H1 (cell line): ENCODE measurements around the gene RTKN2. TPM values are rescaled to one million over a fixed set of nuclear protein-coding genes. Genes with fewer than 3 reads are reported as not detected.

Source experiments
- CTCF ChIA-PET: fragments of 300-600 bp; sonication (Branson Sonifier 250); formaldehyde crosslinking; loops from one replicate; lab custom pipeline; 2021; ENCODE audit not compliant: partially characterized antibody; lab: Charles Lee
- POLR2A ChIA-PET: fragments of 300-600 bp; sonication (Branson Sonifier 250); formaldehyde crosslinking; loops from one replicate; lab custom pipeline; 2021; ENCODE audit warnings: inconsistent platforms; ENCODE audit not compliant: partially characterized antibody; lab: Charles Lee
- DNase-seq, 2 experiments: peaks; one replicate each; pipeline versions ENCODE4 v3.0.0 to v3.0.0-alpha.2; 2010 to 2022; ENCODE audit warnings: low spot score in 2 of 2, low read depth in 1 of 2, mixed read lengths in 1 of 2
- FAIRE-seq: peaks from 2 replicates; lab custom pipeline; 2011; peaks lifted over from hg19 to GRCh38; lab: Jason Lieb, UNC
- H2AFZ ChIP-seq: 2 replicates; pipeline ENCODE4 v1.8.1; 2012; ENCODE audit warnings: low read length, inconsistent platforms
- H2AK5ac ChIP-seq: 2 replicates; pipeline ENCODE4 v1.6.1; 2013; ENCODE audit warnings: low read depth, low read length
- H2BK120ac ChIP-seq: replicated peaks from 2 replicates; pipeline ENCODE3; 2013; ENCODE audit warnings: low read depth, low read length, inconsistent platforms
- H2BK12ac ChIP-seq: 2 replicates; pipeline ENCODE4 v1.6.1; 2013; ENCODE audit warnings: low read depth, low read length
- H2BK15ac ChIP-seq: 2 replicates; pipeline ENCODE4 v1.6.1; 2013; ENCODE audit warnings: low read length
- H2BK20ac ChIP-seq: 2 replicates; pipeline ENCODE4 v1.6.1; 2013; ENCODE audit warnings: low read length
- H2BK5ac ChIP-seq: 2 replicates; pipeline ENCODE4 v1.6.1; 2013; ENCODE audit warnings: low read depth, low read length
- H3K14ac ChIP-seq: 2 replicates; pipeline ENCODE4 v1.6.1; 2013; ENCODE audit warnings: inconsistent platforms; ENCODE audit not compliant: insufficient read length
- H3K18ac ChIP-seq: 2 replicates; pipeline ENCODE4 v1.6.1; 2013; ENCODE audit warnings: low read length; ENCODE audit errors: extremely low read depth
- H3K23ac ChIP-seq: 2 replicates; pipeline ENCODE4 v1.6.1; 2013; ENCODE audit warnings: inconsistent platforms; ENCODE audit not compliant: insufficient read length
- H3K23me2 ChIP-seq: 2 replicates; pipeline ENCODE4 v1.6.1; 2013; ENCODE audit warnings: low read depth, low read length
- H3K27ac ChIP-seq: 2 replicates; pipeline ENCODE4 v1.6.1; 2011; ENCODE audit warnings: low read depth, low read length, inconsistent platforms
- H3K27me3 ChIP-seq, 4 experiments: replicated peaks in 1 of 4; 1 replicate in 1 of 4; 2 replicates in 3 of 4; pipeline versions ENCODE4 v1.6.1 to v1.8.1; 2011 to 2013; ENCODE audit warnings: low read length in 3 of 4, mild to moderate bottlenecking in 3 of 4, inconsistent platforms in 2 of 4, mixed read lengths in 2 of 4, moderate library complexity in 1 of 4; ENCODE audit not compliant: control insufficient read depth in 3 of 4, insufficient read depth in 3 of 4; ENCODE audit errors: extremely low read depth in 1 of 4
- H3K36me3 ChIP-seq, 4 experiments: 2 replicates each; pipeline versions ENCODE4 v1.6.1 to v1.8.1; 2011 to 2013; ENCODE audit warnings: mild to moderate bottlenecking in 4 of 4, low read length in 3 of 4, moderate library complexity in 2 of 4, control low read depth in 1 of 4, inconsistent platforms in 1 of 4; ENCODE audit not compliant: insufficient read depth in 4 of 4, control insufficient read depth in 2 of 4
- H3K4ac ChIP-seq: replicated peaks from 2 replicates; pipeline ENCODE3; 2013; ENCODE audit warnings: low read length, low read depth, mixed read lengths, inconsistent platforms; ENCODE audit not compliant: insufficient read length
- H3K4me1 ChIP-seq, 4 experiments: replicated peaks in 1 of 4; 1 replicate in 1 of 4; 2 replicates in 3 of 4; pipeline versions ENCODE4 v1.6.1 to v1.8.1; 2011 to 2013; ENCODE audit warnings: low read length in 3 of 4, inconsistent platforms in 2 of 4, mixed read lengths in 1 of 4; ENCODE audit not compliant: insufficient read depth in 4 of 4, control insufficient read depth in 3 of 4
- H3K4me2 ChIP-seq, 2 experiments: 2 replicates each; pipeline versions ENCODE4 v1.6.1 to v1.8.1; 2011 to 2013; ENCODE audit warnings: low read depth in 2 of 2, low read length in 2 of 2, control low read depth in 1 of 2, inconsistent platforms in 1 of 2, mild to moderate bottlenecking in 1 of 2; ENCODE audit not compliant: insufficient read depth in 1 of 2
- H3K4me3 ChIP-seq, 4 experiments: fragments of 200-600, 300-600 bp in 1 of 4; sonication (generic), shearing (Covaris generic), sonication (Bioruptor Twin) in 1 of 4; 2 replicates each; pipeline versions ENCODE4 v1.5.1 to v1.8.1; 2011 to 2016; ENCODE audit warnings: low read length in 4 of 4, low read depth in 3 of 4, control low read depth in 2 of 4, inconsistent platforms in 2 of 4, mild to moderate bottlenecking in 2 of 4, mixed read lengths in 1 of 4, moderate library complexity in 1 of 4; ENCODE audit not compliant: insufficient read depth in 2 of 4; ENCODE audit errors: extremely low read depth in 1 of 4
- H3K56ac ChIP-seq: replicated peaks from 2 replicates; pipeline ENCODE3; 2013; ENCODE audit warnings: low read depth, mild to moderate bottlenecking, mixed read lengths, low read length, inconsistent platforms; ENCODE audit not compliant: insufficient read length
- H3K79me1 ChIP-seq: 2 replicates; pipeline ENCODE4 v1.6.1; 2013; ENCODE audit warnings: low read depth, low read length, control low read depth
- H3K79me2 ChIP-seq, 2 experiments: 2 replicates each; pipeline versions ENCODE4 v1.6.1 to v1.8.1; 2012 to 2013; ENCODE audit warnings: low read length in 2 of 2, mild to moderate bottlenecking in 2 of 2, inconsistent platforms in 1 of 2; ENCODE audit not compliant: insufficient read depth in 2 of 2, control insufficient read depth in 1 of 2
- H3K9ac ChIP-seq, 4 experiments: replicated peaks in 1 of 4; 1 replicate in 1 of 4; 2 replicates in 3 of 4; pipeline versions ENCODE4 v1.6.1 to v1.8.1; 2011 to 2013; ENCODE audit warnings: low read depth in 3 of 4, low read length in 3 of 4, control low read depth in 2 of 4, mild to moderate bottlenecking in 2 of 4, moderate library complexity in 2 of 4, inconsistent platforms in 1 of 4; ENCODE audit errors: extremely low read depth in 1 of 4
- H3K9me3 ChIP-seq, 2 experiments: 2 replicates each; pipeline versions ENCODE4 v1.6.1 to v1.8.1; 2012 to 2013; ENCODE audit warnings: mild to moderate bottlenecking in 2 of 2, moderate library complexity in 2 of 2, control low read depth in 1 of 2, inconsistent platforms in 1 of 2, low read depth in 1 of 2, low read length in 1 of 2, mixed read lengths in 1 of 2; ENCODE audit not compliant: insufficient read depth in 2 of 2
- H4K20me1 ChIP-seq, 2 experiments: replicated peaks in 1 of 2; 2 replicates each; pipeline versions ENCODE3 to v1.8.1; 2011 to 2013; ENCODE audit warnings: inconsistent platforms in 2 of 2, low read length in 2 of 2, mild to moderate bottlenecking in 1 of 2; ENCODE audit not compliant: insufficient read depth in 2 of 2, control insufficient read depth in 1 of 2
- H4K5ac ChIP-seq: 2 replicates; pipeline ENCODE4 v1.6.1; 2013; ENCODE audit warnings: low read length, low read depth, mixed read lengths, inconsistent platforms; ENCODE audit not compliant: insufficient read length
- H4K8ac ChIP-seq: 2 replicates; pipeline ENCODE4 v1.8.0; 2013; ENCODE audit warnings: mild to moderate bottlenecking, moderate library complexity, low read length, inconsistent platforms; ENCODE audit not compliant: insufficient read depth; ENCODE audit errors: extremely low read depth
- H4K91ac ChIP-seq: replicated peaks from 2 replicates; pipeline ENCODE3; 2013; ENCODE audit warnings: low read length, mixed read lengths, inconsistent platforms; ENCODE audit not compliant: insufficient read length
- EZH2 ChIP-seq: fragments of 200-600 bp; sonication (generic); IDR thresholded peaks from 2 replicates; pipeline ENCODE4 v1.7.1; 2012; ENCODE audit warnings: low read depth, mild to moderate bottlenecking, moderate library complexity, low read length, inconsistent platforms; ENCODE audit not compliant: severe bottlenecking
- PHF8 ChIP-seq: fragments of 200-600 bp; sonication (generic); conservative IDR thresholded peaks from 2 replicates; pipeline ENCODE4 v1.7.1; 2012; ENCODE audit warnings: low read depth, mild to moderate bottlenecking, inconsistent platforms, low read length, moderate library complexity
- SP1 ChIP-seq: IDR thresholded peaks from 2 replicates; pipeline ENCODE4 v1.6.1; 2011; ENCODE audit warnings: low read depth, low read length
- WGBS, 2 experiments: shearing (Covaris generic) in 1 of 2; methylation state at CpG; one replicate each; pipeline versions ENCODE4 v1.1.6 to v1.1.7; 2013 to 2015; ENCODE audit warnings: low lambda C conversion rate in 2 of 2, mixed read lengths in 2 of 2, inconsistent platforms in 1 of 2, low coverage in 1 of 2, missing lambda C conversion rate in 1 of 2; ENCODE audit not compliant: insufficient replicate concordance in 2 of 2, insufficient coverage in 1 of 2, insufficient read length in 1 of 2; ENCODE audit errors: extremely low coverage in 1 of 2, missing lambda C conversion rate in 1 of 2; 5-methylcytosine and 5-hydroxymethylcytosine counted together
- polyA plus RNA-seq, 7 experiments: library from polyadenylated mRNA; depleted of rRNA in 3 of 7; stranded (reverse) in 5 of 7; unstranded in 2 of 7; fragments of >200 nt in 5 of 7; fragments of 200-250 nt in 2 of 7; gene quantifications; 1 replicate in 5 of 7; 2 replicates in 1 of 7; 4 replicates in 1 of 7; pipeline versions ENCODE4 v1.2.1 to v1.2.3, GENCODE V29; 2011 to 2013; ENCODE audit warnings: missing spikeins in 2 of 7, mixed read lengths in 2 of 7
- total RNA-seq: library from RNA; stranded (reverse); fragmentation: NEBNext Ultra II Directional; extraction: Animal tissue kit (Norgen Biotek cat#: 25700); gene quantifications from 2 replicates; pipeline ENCODE4 v1.2.1, GENCODE V29; 2021

The RTKN2 gene
- total and polyA plus RNA-seq, 2 of the 8 experiments (the other 6 are each of a cell fraction or from before 2014, with no cell fraction given) = 5.1 to 24.6 TPM

- H3K4me3 ChIP-seq = no peak overlapping the region
- DNase-seq (no peak), FAIRE-seq (no peak)
- no peak overlapping the region for H3K56ac ChIP-seq
- H2BK20ac ChIP-seq = no peak overlapping the region
- no peak overlapping the region for H3K4ac ChIP-seq
- H3K79me1 ChIP-seq = no peaks in the 10 kb centered on the region
- H2BK15ac ChIP-seq = no peak overlapping the region
- H3K27me3 ChIP-seq = peaks cover 0 to 1% (median 0%) of the 10 kb centered on the region in 4 experiments; a peak in 1 of 7 replicates
- H2BK5ac ChIP-seq = no peak overlapping the region
- H3K27ac ChIP-seq = no peak overlapping the region
- no peak overlapping the region for H2AFZ ChIP-seq
- H4K8ac ChIP-seq = no peak overlapping the region
- H2BK12ac ChIP-seq = no peak overlapping the region
- H3K23me2 ChIP-seq = no peaks in the 10 kb centered on the region
- no peak overlapping the region for H3K18ac ChIP-seq
- H4K20me1 ChIP-seq = no peaks in the 10 kb centered on the region
- CTCF ChIA-PET = interaction anchor here (1.0 to 1.2 kb wide), 2 partner anchors 167 to 308 kb away, joined by 3 read pairs; no protein-coding TSS in a partner anchor
- H3K14ac ChIP-seq = no peak overlapping the region
- H3K23ac ChIP-seq = no peak overlapping the region
- H3K36me3 ChIP-seq = peaks cover 0 to 4% (median 0%) of the 10 kb centered on the region in 4 experiments; a peak in 2 of 8 replicates
- no peak overlapping the region for H4K91ac ChIP-seq
- H3K4me2 ChIP-seq = no peak overlapping the region
- no peaks in the 10 kb centered on the region for H3K79me2 ChIP-seq
- no peak overlapping the region for H3K9ac ChIP-seq
- no peak overlapping the region for H4K5ac ChIP-seq
- no peaks in the 10 kb centered on the region for H3K4me1 ChIP-seq
- H2BK120ac ChIP-seq = no peak overlapping the region
- POLR2A ChIA-PET = no interaction called here
- no peaks in the 10 kb centered on the region for H3K9me3 ChIP-seq
- H2AK5ac ChIP-seq = no peak overlapping the region
- 87% methylated on average over 2 of the region's 2 CpGs; no CpG with 5 or more reads in 1 of the 2 experiments for WGBS, 2 experiments
- no peak for TF ChIP-seq SP1
- no peak for TF ChIP-seq EZH2
- no peak for TF ChIP-seq PHF8
These were observed 62.8 kb downstream of the RTKN2 start for GRCh38 chr10:62205750-62206399.
